Measurements from ENCODE around the gene MERTK. TPM values are rescaled to one million over a fixed set of nuclear protein-coding genes. Genes with fewer than 3 reads are reported as not detected.

MERTK gene
- total RNA-seq, 2 experiments from 2014 or later = 0.43 to 0.70 TPM

- Mint-ChIP-seq H3K27ac (no peak overlapping the region), H3K36me3 (ENCODE audit: low read depth) (no peaks in the 10 kb centered on the region), H3K4me3 (no peak overlapping the region), H3K4me1 (ENCODE audit: low read depth) (no peaks in the 10 kb centered on the region), H3K27me3 (peaks cover 5% of the 10 kb centered on the region), H3K9me3 (peaks cover 3% of the 10 kb centered on the region)
- intact Hi-C loops (cut with micrococcal nuclease) = no loop called here
- ATAC-seq (peak; percentile 85), DNase-seq (peak; percentile 45)
- POLR2A ChIA-PET = no interaction called here
- no peak for TF ChIP-seq CTCF (IDR thresholded peaks at IDR 0.05)
- CTCF ChIA-PET = interaction anchor here (0.9 to 1.0 kb wide), 2 partner anchors 64 to 96 kb away, joined by 3 read pairs; no protein-coding TSS in a partner anchor
These were observed 84.4 kb downstream of the MERTK start for GRCh38 chr2:111982822-111983221.

DNA sequence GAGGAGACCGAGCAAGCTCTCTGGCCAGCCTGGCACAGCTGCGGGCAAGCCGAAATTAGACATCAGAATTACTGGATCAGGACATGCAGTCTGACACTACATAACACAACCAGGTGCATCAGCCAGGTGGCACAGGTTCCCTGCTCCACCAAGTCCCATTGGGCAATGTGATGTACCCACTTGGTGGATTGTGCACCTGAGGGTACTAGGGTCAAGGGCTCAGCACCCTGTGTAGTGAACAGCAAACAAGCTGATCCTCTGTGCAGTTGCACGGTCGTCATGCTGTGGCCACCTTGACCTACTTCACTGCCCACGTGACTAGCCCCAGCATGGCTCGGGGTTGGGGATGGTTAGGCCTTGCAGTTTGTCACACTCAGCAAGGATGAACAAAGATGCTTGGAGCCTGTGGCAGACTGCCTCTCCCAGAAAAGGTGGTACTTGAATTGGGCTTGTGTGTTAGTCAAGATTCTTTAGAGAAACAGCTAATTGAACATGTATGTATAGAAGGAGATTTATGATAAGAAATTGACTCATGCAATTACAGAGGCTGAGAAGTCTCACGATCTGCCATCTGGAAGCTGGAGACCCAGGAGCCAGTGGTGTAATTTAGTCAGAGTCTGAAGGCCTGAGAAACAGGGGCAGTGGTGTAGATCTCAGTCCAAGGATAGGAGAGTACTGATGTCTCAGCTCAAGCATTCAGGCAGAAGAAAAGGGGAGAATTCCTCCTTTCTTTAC lies 85.2 kb downstream of the MERTK start:
- no peaks in the 10 kb centered on the region for H3K36me3 Mint-ChIP-seq (ENCODE audit: low read depth)
- peaks cover 4% of the 10 kb centered on the region for H3K27me3 Mint-ChIP-seq
- H3K9me3 Mint-ChIP-seq = no peaks in the 10 kb centered on the region
- DNase-seq (no peak), ATAC-seq (no peak)
- no peak overlapping the region for H3K27ac Mint-ChIP-seq
- TF ChIP-seq CTCF (IDR thresholded peaks at IDR 0.05) = no peak
- H3K4me1 Mint-ChIP-seq (ENCODE audit: low read depth) = no peaks in the 10 kb centered on the region
- H3K4me3 Mint-ChIP-seq = no peak overlapping the region
- intact Hi-C loops (cut with micrococcal nuclease) = no loop called here
- ChIA-PET POLR2A (interaction anchor here (1.7 kb wide), 1 partner anchor 32 kb away, joined by 4 read pairs; no protein-coding TSS in a partner anchor), CTCF (interaction anchor here (0.8 to 1.1 kb wide), 2 partner anchors 13 to 96 kb away, joined by 3 read pairs; no protein-coding TSS in a partner anchor)

- POLR2A ChIA-PET = interaction anchor here (1.7 kb wide), 1 partner anchor 32 kb away, joined by 4 read pairs; no protein-coding TSS in a partner anchor
These were observed 85.8 kb downstream of the MERTK start for GRCh38 chr2:111984213-111984604.

GRCh38 chr2:111985514-111985913 lies 87.1 kb downstream of the MERTK start:
- POLR2A ChIA-PET = no interaction called here

More at GRCh38 chr2:111984213-111984604, 85.8 kb downstream of the MERTK start:
- ATAC-seq = no peak
- CTCF ChIA-PET = interaction anchor here (0.6 to 1.1 kb wide), 3 partner anchors 13 to 96 kb away, joined by 3 read pairs; no protein-coding TSS in a partner anchor
- Mint-ChIP-seq H3K36me3 (ENCODE audit: low read depth) (no peaks in the 10 kb centered on the region), H3K27ac (no peak overlapping the region), H3K4me3 (no peak overlapping the region), H3K9me3 (no peaks in the 10 kb centered on the region), H3K27me3 (peaks cover 4% of the 10 kb centered on the region), H3K4me1 (ENCODE audit: low read depth) (no peaks in the 10 kb centered on the region)
- no peak for DNase-seq
- intact Hi-C loops (cut with micrococcal nuclease) = no loop called here
- TF ChIP-seq CTCF (IDR thresholded peaks at IDR 0.05) = no peak

More at GRCh38 chr2:111985514-111985913, 87.1 kb downstream of the MERTK start:
- DNase-seq (peak; percentile 4), ATAC-seq (no peak)
- H3K4me3 Mint-ChIP-seq = no peak overlapping the region
- peaks cover 4% of the 10 kb centered on the region for H3K27me3 Mint-ChIP-seq
- CTCF ChIA-PET = interaction anchor here (1.2 kb wide), 1 partner anchor 9 kb away, joined by 3 read pairs; no protein-coding TSS in a partner anchor
- no peak overlapping the region for H3K27ac Mint-ChIP-seq
- intact Hi-C loops (cut with micrococcal nuclease) = no loop called here
- no peak for TF ChIP-seq CTCF (IDR thresholded peaks at IDR 0.05)
- H3K4me1 Mint-ChIP-seq (ENCODE audit: low read depth) = no peaks in the 10 kb centered on the region
- no peaks in the 10 kb centered on the region for H3K36me3 Mint-ChIP-seq (ENCODE audit: low read depth)
- no peaks in the 10 kb centered on the region for H3K9me3 Mint-ChIP-seq

Data from activated CD8-positive, alpha-beta T cell treated with anti-CD3 and anti-CD28 coated beads for 36 hours (primary cell).